ENCODE results near the gene PSMB4. TPM values are rescaled to one million over a fixed set of nuclear protein-coding genes. Genes with fewer than 3 reads are reported as not detected.
"Not testable (repeated sequence)": the region's sequence is repeated elsewhere in the genome, so short reads cannot be mapped to it uniquely, and the experiment has no call there.

The PSMB4 gene
- total RNA-seq, 6 experiments from 2014 or later: 125 to 174 (median 151) TPM

GRCh38 chr1:151384584-151384983 lies 14.8 kb upstream of the PSMB4 start:
- ATAC-seq (no peak), DNase-seq (no peak)
- Histone ChIP-seq H3K4me3 (no peak overlapping the region), H3K27me3 (no peaks in the 10 kb centered on the region), H3K9me3 (no peaks in the 10 kb centered on the region), H3K4me1 (no peaks in the 10 kb centered on the region), H3K27ac (no peak overlapping the region), H3K36me3 (no peaks in the 10 kb centered on the region)
- TF ChIP-seq POLR2A (IDR thresholded peaks at IDR 0.05) (no peak), CTCF (IDR thresholded peaks at IDR 0.05) (no peak)
- intact Hi-C loops (cut with DNase I): no loop called here
- WGBS (ENCODE audit: insufficient coverage, low coverage, low lambda C conversion rate, missing lambda C conversion rate): 84% methylated on average over 2 of the region's 3 CpGs

GRCh38 chr1:151386002-151386401 lies 13.4 kb upstream of the PSMB4 start:
- Histone ChIP-seq H3K27ac (no peak overlapping the region), H3K27me3 (no peaks in the 10 kb centered on the region), H3K4me3 (no peak overlapping the region), H3K36me3 (no peaks in the 10 kb centered on the region), H3K4me1 (peaks cover 0 to 7% (median 0%) of the 10 kb centered on the region in 4 donors), H3K9me3 (no peaks in the 10 kb centered on the region)
- TF ChIP-seq CTCF (IDR thresholded peaks at IDR 0.05): no peak
- no peak for TF ChIP-seq POLR2A (IDR thresholded peaks at IDR 0.05)
- WGBS (ENCODE audit: insufficient coverage, low coverage, low lambda C conversion rate, missing lambda C conversion rate): 94% methylated on average over 2 of the region's 2 CpGs
- intact Hi-C loops (cut with DNase I): no loop called here
- DNase-seq: no peak
- ATAC-seq: no peak

GRCh38 chr1:151390221-151391078 lies 8.9 kb upstream of the PSMB4 start:
- H3K9me3 ChIP-seq; DNase-seq; intact Hi-C loops (cut with DNase I); H3K4me3 ChIP-seq; ATAC-seq; H3K27me3 ChIP-seq; H3K36me3 ChIP-seq: not testable (repeated sequence)
- 76% methylated on average over 15 of the region's 22 CpGs for WGBS (ENCODE audit: insufficient coverage, low coverage, low lambda C conversion rate, missing lambda C conversion rate)
- H3K27ac ChIP-seq: peak overlapping the region in 2 of 3 donors; percentile 30 to 45
- H3K4me1 ChIP-seq: peaks cover 0 to 15% (median 0%) of the 10 kb centered on the region in 4 donors

- Histone ChIP-seq H3K27ac (peak overlapping the region in 2 of 3 donors; percentile 30 to 45), H3K9me3 (no peaks in the 10 kb centered on the region), H3K4me3 (no peak overlapping the region), H3K27me3 (no peaks in the 10 kb centered on the region), H3K4me1 (peaks cover 0 to 15% (median 0%) of the 10 kb centered on the region in 4 donors), H3K36me3 (no peaks in the 10 kb centered on the region)
- ATAC-seq (peak; percentile 78 to 95 (median 88)), DNase-seq (no peak)
- intact Hi-C loops (cut with DNase I): no loop called here
- TF ChIP-seq CTCF (IDR thresholded peaks at IDR 0.05) (no peak), POLR2A (IDR thresholded peaks at IDR 0.05) (no peak)
- 32% methylated on average over 3 of the region's 3 CpGs for WGBS (ENCODE audit: insufficient coverage, low coverage, low lambda C conversion rate, missing lambda C conversion rate)
These were observed 8.3 kb upstream of the PSMB4 start for GRCh38 chr1:151391079-151391563.

GRCh38 chr1:151393583-151393982 lies 5.8 kb upstream of the PSMB4 start:
- H3K4me1 ChIP-seq: peaks cover 0 to 15% (median 0%) of the 10 kb centered on the region in 4 donors
- intact Hi-C loops (cut with DNase I): no loop called here

GRCh38 chr1:151396265-151396664 lies 3.1 kb upstream of the PSMB4 start:
- H3K27me3 ChIP-seq; H3K4me3 ChIP-seq; intact Hi-C loops (cut with DNase I); H3K36me3 ChIP-seq; H3K27ac ChIP-seq; DNase-seq; H3K9me3 ChIP-seq; ATAC-seq: not testable (repeated sequence)
- peaks cover 0 to 18% (median 3%) of the 10 kb centered on the region in 4 donors for H3K4me1 ChIP-seq
- WGBS (ENCODE audit: insufficient coverage, low coverage, low lambda C conversion rate, missing lambda C conversion rate): 52% methylated on average over 3 of the region's 5 CpGs

More at GRCh38 chr1:151393583-151393982, 5.8 kb upstream of the PSMB4 start:
- TF ChIP-seq CTCF (IDR thresholded peaks at IDR 0.05) (no peak), POLR2A (IDR thresholded peaks at IDR 0.05) (no peak)
- no peaks in the 10 kb centered on the region for H3K9me3 ChIP-seq
- ATAC-seq (no peak), DNase-seq (no peak)
- H3K4me3 ChIP-seq: no peak overlapping the region
- H3K27ac ChIP-seq: no peak overlapping the region
- no peaks in the 10 kb centered on the region for H3K27me3 ChIP-seq
- no peaks in the 10 kb centered on the region for H3K36me3 ChIP-seq

All from right lobe of liver (tissue), 6 donors.